Lower leg skin (tissue), 3 donors: ENCODE data around the gene KIDINS220.

Experiments
- CTCF ChIP-seq, 3 donors: fragments of 450-650 bp; IDR thresholded peaks; one replicate each; pipeline ENCODE4 v1.5.1; 2016; ENCODE audit warnings: antibody characterized with exemption in 3 of 3, mild to moderate bottlenecking in 3 of 3, moderate library complexity in 2 of 3
- POLR2A ChIP-seq, 2 donors: fragments of 450-650 bp; IDR thresholded peaks; one replicate each; pipeline ENCODE4 v1.6.1; 2016 to 2017; ENCODE audit warnings: antibody characterized with exemption in 2 of 2, mild to moderate bottlenecking in 1 of 2, moderate library complexity in 1 of 2

DNA sequence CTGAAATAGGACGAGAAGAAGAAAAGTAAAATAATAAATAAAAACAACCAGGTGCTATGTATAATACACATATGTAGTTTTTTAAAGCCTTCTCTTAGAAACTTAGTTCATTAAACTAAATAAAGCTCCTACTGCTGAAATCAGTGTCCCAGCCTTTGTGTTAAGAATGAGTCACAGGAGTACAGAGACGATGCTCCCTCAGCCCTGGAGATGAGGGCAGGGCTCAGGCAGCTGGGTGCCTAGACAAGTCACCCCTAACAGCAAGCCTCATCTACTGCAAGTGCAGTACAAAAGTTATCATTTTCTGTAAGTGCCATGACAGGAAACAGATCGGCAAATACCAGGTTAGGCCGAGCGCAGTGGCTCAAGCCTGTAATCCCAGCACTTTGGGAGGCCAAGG, 18.2 kb downstream of the KIDINS220 start:
- TF ChIP-seq CTCF (IDR thresholded peaks at IDR 0.05) (no peak), POLR2A (IDR thresholded peaks at IDR 0.05) (no peak)
